ENCODE measurements around the gene ATXN1.

Gene ATXN1

DNA sequence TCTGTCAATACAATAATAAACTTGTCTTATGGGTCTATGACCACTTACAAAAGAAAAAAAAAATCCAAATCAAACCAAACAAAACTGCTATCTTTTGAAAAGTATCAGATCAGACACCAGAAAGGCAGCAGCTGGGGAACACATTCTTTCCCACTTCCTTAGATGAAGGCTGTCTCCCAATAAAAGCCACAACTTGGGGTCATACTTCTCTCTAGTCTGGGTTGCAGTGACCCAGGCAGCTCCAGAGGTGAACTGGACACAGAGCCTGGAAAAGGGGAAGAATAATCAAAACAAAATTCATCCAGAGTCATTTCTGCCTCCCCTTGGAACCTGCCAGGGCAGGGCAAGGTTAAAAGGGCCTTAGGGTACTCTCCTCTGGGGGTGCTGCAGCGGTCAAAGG lies 19.1 kb downstream of the ATXN1 start:
- DNase-seq, result no peak

DNA sequence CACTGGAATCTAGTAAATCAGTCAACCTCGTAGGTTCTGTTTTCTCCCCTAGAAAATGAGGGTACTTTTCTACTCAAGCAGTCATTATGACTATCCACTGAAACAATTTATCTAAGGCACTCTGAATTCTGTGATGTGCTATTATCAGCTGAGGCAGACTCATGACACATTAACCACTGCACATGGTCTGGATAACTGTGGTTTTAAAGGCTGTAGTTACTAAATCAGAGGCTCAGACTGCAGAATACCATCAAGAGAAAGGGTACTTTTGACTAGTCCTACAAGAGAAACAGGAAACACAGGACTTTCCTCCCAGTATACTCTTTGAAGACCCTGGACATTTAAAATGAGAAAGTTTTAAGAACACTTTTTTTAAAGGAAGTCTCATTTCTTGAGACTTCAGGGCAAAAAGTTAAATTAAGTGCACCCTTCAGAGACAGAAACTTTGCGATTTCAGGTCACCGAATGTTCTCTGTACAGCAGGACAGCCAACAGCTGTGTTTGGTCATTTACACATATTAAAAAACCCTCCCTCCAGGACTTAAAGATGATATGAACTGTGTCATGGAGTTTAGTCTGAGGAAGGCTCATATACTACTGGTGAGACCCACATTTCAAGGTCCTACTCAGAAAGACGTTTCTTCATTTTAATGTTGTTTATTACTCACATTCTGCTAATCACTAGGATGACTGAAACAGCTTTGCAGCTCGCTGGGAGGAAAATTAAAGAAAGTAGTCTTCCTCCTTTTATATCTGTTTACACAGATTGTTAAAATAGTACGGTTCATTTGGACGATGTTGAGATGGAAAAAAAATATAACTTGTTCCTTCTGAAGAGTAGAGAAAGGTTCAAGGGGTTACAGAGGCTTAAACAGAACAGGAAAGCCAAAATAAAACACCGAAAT lies 19.9 kb downstream of the ATXN1 start:
- no peak for DNase-seq

DNA sequence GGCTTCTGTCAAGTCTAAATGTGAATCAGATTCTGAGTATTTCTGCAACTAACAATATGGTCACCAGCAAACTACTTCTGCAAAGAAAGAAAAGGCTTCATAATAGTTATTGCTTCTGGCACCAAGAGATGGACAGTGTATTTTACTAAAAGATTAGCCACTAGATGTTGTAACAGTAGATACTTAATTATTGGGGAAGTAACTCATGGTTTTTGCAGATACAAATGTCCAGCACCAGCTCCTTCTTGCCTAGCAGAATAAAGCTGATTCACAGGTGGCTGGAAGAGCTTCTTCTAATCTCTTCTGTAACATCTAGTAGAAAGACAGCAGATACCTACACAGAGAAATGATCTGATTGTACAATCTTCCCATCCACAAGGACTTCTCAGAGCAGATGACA lies 21.2 kb downstream of the ATXN1 start:
- no peak for DNase-seq

DNA sequence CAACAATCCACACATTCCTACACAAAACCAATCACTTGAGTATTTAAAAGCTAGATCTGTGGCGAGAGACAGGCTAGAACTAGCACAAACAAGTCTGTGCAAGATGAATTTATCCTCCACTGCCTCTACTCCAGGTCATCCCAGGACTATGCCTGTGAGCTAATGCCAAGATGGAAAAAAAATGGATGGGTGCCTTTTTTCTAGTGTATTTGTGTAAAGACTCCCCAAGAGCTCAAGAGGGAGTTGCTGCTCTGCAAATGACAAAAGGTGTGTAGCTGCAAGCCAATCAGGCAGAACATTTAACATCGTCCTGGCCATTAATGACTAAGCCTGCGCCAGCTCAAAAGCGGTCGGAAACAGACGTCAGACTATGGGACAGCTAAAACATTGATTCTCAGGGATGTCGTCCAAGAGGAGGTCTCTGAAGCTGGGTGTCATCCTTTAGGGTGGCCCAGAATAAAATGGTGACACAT lies 21.9 kb downstream of the ATXN1 start:
- no peak for DNase-seq

DNA sequence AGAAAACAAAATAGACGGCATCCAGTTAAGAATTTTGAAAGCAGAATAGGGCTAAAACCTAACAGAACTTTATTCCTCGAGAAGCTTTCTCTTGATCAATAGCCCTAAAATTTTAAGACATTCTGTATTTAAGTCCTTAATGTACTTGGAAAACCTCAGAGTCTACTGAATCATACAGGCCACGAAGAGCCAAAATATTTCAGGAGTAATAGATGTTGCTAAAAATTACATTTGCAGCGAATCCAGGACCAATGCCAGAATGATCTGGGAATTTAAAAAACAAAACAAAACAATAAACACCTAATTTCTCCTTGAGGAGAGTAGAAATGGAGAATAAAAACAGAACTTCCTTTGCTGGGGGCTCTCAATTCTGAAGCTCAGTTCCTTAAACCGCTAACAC lies 23.3 kb downstream of the ATXN1 start:
- DNase-seq, result no peak

DNA sequence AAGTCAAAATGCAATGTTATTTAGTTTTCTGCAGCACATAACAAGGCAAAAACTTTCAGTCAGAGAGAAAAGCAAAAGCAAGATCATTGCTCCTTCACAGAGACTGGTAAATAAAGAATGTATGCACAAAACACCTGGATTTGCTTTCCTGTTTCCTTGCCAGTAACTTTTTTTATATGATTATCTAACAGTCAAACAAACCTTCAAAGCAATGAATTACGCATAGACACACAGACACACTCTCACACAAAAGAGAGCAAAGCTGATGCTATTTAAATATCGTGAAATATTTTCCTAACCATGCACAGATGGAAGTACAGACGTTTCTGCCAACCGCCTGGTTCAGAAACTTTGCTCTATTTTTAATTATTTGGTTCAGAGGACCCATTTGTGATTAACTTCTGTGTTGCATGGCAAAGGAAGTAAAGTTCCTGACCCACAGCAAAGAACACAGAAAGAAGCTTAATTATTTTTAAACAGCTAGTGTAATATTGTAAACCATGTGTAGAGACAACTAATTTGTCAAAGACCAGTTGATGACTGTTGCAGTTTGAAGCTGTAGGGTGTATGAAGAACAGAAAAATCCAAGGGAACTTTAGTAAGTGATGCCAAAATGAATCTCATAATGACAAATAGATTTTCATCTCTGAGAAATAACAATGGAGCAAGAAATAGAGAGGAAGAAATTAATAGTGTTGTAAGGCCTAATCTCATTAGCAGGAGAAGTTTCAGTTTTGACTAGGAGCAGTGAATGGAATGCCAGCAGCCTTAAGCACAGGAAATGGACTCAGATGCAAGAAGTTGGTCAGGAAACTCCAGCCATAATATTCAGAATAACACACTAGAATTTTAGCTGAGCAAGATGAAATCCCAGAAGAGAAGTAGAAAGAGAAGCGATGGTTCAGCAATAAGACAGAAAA lies 24.1 kb downstream of the ATXN1 start:
- DNase-seq, result no peak

DNA sequence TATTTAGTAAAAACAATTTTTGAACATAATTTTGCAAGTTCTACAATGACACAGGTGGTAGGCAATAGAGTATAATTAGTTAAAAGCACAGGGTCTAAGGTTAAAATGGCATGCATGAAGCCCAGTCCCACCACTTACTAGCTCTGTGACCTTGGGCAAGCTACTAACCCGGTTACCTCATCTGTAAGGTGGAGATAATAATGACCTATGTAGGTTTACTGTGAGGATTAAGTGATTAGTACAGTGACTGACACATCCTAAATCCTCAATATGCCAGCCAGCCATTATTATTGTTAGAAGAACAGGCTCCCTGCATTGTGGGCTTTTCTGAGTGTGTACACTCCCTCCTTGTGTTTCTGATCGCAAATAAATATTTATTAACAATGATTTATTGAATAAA lies 26.2 kb downstream of the ATXN1 start:
- no peak for DNase-seq

DNA sequence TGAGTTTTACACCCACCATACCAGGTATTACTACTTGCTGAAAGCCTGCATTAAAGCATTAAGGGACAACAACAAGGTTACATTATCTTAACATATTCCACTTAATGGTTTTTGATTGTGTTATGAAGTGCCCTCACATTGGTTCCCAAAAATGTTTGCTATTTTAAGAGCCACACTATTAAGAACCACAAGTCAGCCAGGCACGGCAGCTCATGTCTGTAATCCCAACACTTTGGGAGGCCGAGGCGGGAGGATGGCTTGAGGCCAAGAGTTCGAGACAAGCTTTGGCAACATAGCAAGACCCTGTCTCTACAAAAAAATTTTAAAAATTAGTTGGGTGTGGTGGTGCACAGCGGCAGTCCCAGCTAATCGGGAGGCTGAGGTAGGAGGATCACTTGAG lies 28.2 kb downstream of the ATXN1 start:
- DNase-seq, result no peak

DNA sequence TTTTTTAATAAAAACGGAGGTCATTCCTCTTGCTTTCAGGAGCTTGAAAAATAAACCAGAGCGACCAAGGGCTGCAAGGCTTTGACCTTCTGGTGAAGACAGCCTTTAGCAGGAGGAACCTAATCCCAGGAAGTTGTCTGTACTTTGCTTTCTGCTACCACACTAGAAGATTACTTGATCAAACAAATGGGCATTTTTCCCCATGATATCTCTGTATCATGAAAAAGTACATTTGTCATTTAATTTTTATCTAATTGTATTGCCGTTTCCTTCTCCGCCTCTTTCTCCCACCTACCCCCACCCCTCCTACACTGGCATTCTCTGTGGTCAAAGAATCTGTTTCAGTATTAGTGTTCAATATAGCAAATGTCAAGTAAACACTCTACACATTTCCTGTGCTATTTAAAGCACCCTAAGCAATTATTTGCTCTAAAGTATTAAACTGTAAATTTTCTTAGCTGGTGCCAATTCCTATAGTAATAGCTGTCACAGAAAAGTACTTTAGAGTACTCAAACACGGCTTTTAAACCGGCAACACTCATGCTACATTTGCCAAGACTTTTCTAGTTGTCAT lies 29.7 kb downstream of the ATXN1 start:
- no peak for DNase-seq

DNA sequence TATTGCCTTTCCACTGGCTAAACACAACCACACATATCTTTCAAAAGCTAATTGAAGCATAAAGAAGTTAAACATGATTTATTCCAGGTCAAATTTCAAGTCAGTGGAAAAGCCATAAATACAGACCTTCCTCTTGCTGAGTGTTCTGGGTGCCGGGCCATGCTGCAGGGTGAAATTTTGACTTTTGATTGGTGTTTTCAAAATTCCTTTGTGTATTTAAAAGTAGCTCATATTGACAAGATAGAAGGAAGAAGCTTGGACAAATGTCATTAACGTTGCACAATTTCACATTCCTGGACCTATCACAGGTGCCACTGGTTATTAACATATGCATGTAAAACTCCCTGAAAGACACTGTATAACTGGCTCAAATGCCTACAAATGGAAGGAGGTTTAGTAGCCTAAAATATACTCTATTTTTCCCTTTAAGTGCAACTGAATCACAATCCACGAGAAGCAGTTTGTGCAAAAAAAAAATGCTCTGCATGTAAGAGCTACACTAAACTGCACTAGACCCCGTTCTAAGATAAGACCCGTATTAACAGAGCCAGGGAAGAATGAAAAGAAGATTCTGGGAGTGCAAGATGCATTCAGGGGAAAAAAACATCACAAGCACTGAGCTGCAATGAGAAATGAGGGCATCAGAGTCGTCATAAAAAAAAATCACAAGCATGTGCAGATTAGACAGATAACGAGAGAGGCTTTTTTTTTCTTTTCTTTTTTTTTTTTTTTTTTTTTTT lies 30.4 kb downstream of the ATXN1 start:
- DNase-seq, result no peak

DNA sequence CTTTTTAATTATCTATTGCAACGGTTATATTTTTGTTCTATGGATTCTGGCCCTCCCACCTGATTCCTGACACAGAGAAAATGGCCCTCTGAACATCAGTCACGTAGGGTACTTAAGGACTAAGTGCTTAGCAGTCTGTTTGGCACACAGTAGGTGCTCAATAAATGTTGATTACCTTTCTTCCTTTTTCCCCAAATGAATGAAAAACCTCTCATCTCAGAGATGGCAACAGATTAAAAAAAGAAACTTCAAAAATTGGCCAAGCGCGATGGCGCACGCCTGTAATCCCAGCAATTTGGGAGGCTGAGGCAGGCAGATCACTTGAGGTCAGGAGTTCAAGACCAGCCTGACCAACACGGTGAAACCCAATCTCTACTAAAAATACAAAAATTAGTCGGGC lies 31.5 kb downstream of the ATXN1 start:
- no peak for DNase-seq

DNA sequence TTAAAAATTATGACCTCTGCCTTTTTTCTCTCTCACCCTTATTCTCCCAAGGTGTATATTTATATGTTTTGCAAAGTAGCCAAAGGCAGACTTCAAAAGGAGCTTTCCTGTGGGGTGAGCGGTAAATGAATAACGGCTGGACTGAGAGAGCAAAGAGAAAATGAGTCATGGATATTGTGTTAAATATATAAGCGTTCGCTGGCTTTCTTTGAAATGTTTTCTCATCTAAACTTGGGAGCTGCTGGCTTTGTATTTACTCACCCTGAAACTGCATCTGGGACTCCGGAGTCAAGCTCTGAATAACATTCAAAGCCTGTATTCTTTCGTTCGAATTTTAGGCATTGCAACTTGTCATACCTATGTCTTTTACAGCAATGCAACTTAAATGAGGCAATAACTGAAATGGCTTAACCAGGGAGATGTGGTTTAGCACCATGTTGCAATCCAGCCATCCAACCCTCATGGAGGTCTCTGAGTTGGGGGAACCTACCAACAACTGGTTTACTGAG lies 32.0 kb downstream of the ATXN1 start:
- no peak for DNase-seq

DNA sequence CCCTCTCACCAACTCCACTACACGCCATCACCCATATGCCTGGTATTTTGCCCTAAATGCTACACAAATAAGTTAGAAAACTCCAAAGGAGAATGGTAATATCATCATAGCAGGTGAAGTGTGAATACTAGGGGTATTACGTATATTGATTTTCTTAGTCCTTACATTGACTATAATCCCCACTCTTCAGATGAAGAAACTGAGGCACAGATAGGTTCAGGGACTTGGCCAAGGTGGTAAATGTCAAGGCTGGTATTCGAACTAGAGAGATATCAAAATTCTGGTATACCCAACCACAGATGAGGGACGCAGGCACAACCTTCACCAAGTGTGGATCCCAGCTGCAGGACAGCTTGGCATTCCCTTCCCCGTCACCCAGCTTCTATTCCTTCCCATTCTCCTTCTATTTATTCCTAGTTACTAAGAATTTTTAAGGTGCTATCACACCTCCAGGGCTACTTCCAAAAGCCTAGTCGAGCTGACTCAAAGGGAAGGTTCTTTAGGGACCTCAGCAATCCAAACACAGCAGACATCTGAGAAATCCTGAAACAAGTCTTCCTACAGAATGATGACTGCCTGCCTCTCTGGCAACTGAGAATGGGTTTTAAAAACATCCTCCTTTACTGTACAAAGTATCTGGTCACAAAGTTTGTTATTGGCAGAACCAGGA lies 32.6 kb downstream of the ATXN1 start:
- DNase-seq, result no peak

DNA sequence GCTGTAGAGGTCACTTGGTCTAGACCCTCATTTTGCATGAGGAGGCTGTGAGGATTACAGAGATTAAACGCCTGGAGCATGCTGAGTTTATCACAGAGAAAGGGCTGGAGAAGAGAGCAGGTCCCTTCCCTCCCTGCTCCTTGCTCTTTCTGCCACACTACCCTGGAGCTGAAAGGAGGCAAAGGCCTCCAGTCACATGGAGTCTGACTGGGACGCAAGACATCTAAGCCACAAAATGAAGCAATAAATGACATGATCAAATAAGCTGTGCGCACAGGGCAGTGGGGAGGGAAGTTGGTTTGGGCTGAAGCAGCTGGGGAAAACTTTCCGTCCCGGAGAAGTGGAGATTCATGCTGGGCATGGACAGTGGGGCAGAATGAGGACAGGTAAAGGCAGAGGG lies 33.3 kb downstream of the ATXN1 start:
- DNase-seq, result no peak

DNA sequence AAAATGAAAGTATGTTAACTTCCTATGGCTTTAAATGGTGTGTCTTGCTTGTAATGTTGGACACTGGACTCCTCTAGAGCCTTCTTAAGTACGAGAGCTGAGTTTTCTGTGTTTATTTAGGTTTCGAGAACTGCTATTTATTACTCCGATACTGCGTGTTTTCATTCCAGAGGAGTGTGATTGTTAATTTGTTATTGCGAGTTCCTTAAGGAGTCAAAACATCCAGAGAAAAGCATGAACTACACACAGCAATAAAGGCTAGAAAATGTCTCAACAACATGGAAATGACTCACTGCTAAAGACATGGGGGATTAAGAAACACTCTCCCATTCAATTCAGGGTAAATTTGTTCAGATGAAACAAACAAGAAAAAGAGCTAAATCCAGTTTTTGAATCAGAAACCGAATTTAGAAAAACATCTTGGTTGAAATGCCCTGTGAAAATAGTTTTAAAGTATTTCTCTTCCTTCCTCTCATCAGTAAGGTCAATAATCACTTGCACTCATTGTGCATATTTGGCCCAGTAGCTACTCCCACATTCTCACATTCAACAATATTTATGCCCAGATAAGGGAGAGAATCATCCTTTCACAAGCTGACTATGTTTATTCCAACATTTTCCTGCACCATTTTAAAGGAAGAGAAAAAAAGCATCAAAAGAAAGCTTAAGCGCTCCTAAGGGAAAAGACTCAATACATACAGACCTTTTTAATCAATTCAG lies 36.0 kb downstream of the ATXN1 start:
- no peak for DNase-seq

DNA sequence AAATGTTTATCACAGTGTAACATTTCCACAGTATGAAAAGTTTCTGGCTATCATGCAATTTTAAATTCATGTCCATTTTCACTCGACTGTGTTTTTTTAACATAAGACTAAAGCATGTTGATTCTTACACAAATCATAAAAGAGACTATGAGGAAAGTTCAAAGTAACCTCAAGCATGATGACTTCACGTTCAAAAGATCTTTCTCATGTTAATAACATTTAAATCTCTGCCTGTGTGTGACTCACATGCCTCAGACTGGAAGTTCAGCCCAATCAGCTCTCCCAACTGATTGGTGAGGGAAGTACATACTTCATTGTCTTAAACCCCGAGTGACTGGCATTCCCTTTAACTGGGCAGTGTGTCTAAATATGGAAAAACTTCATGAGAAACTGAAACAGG lies 37.4 kb downstream of the ATXN1 start:
- no peak for DNase-seq

DNA sequence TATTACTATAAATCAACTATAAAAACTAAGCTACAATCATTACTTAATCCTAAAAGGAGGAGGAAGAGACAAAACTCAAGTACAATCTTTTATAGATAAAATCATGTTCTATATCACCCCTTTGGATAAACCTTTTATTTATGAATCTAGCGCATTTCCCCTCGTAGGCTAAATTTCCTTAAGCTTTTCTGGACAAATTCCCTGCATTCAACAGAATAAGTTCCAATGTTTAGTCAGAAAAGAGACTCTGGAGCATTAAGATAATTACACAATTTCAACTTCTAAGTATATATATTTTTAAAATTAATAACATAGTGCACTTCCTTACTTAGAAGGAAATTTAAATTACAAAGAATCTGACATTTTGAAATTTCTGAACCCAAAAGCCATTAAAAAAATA lies 37.9 kb downstream of the ATXN1 start:
- no peak for DNase-seq

DNA sequence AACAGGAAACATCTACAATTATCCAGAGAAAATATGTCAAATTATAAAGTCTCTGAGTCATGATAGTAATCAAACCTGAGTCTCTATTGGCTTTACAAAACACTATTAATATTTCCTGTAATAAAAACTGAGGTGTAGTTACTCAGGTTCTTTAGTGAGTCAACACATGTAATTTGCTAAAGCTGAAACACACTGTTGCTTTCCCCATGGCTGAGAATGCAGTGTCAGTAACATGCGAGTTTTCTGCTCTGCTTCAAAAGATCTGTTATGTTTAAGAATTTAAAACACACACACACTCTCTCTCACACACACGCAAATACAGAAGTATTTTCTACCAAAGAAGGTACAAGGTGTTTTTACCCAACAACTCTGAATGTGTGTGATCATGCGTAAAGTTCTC lies 38.6 kb downstream of the ATXN1 start:
- no peak for DNase-seq

DNA sequence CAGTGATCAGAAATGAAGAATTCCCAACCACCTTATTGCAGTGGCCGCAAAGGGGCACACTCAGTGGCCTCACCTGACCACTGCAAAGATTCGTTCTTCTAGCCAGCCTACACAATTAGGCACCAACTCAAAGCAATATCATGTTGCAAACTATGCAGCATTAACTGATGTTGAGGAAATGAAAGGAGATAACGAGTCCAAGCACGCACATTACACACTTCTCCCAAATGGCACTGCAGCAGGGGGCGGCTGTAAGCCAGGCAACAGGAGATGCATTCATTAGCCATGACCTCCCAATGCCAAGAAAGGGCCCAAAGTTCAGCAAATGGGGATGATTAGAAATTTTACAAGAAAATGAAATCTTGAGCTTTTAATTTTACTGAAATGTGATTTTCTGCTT lies 39.3 kb downstream of the ATXN1 start:
- DNase-seq, result no peak

DNA sequence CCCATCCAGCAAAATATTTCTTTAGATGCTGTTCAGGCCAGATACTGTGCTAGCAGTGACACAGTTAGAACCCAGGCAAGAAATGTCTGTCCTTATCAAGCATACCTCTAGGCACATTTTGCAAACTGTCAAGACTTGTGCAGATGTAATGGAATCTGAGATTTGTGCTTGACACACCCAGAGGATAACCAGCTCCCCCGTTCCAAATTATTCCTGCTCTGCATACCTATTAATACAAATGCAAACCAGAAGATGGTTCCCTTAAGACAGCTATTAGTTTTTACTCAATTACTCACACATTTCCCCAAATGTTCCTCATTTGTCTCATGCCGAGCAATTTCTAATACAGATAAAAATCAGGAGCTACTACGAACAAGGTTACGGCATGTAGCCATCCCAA lies 40.4 kb downstream of the ATXN1 start:
- no peak for DNase-seq

DNA sequence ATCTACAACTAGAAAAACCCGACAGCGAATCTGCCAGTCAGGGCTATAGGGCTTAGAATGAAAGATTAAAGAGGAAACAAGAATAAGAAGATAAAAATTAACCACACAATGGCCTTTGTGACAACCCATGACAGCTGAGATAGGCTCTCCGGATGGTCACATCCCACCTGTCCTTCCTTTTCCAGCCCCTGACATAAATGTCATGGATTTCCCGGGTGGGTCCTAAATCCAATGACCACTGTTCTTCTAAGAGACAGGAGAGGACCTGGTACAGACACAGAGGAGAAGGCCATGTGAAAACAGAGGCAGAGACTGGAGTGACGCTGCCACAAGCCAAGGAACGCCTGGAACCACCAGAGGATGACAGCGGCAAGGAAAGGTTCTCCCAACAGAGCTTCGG lies 41.8 kb downstream of the ATXN1 start:
- no peak for DNase-seq
